OCI-M1 (cell line): ENCODE measurements around the gene CDC27.
"Not testable (repeated sequence)": the region's sequence is repeated elsewhere in the genome, so short reads cannot be mapped to it uniquely, and the experiment has no call there.

ENCODE experiments used
- DNase-seq: peaks from one replicate; lab custom pipeline; 2025; lab: John Stamatoyannopoulos, UW

The CDC27 gene

GRCh38 chr17:47071171-47071570 lies 117.9 kb downstream of the CDC27 start:
- DNase-seq: not testable (repeated sequence)

- DNase-seq: not testable (repeated sequence)
Measured at GRCh38 chr17:47070266-47070665, 118.8 kb downstream of the CDC27 start.
